Daoy (cell line): ENCODE data around the gene ADCY1. TPM values are rescaled to one million over a fixed set of nuclear protein-coding genes. Genes with fewer than 3 reads are reported as not detected.
"Not testable (repeated sequence)": the region's sequence is repeated elsewhere in the genome, so short reads cannot be mapped to it uniquely, and the experiment has no call there.

ENCODE experiments used
- DNase-seq: peaks from one replicate; pipeline ENCODE4 v3.0.0-alpha.2; 2015; ENCODE audit warnings: low read depth
- total RNA-seq: library from RNA; depleted of rRNA; stranded (reverse); fragments of >200 nt; shearing (Covaris generic); gene quantifications from 2 replicates; pipeline ENCODE4 v1.2.3, GENCODE V29; 2014

Gene ADCY1
- total RNA-seq, 1 experiment from 2014 or later, result 0.34 TPM

- no peak for DNase-seq
These were observed 136.3 kb downstream of the ADCY1 start for GRCh38 chr7:45710271-45711160.

- no peak for DNase-seq
These were observed 137.0 kb downstream of the ADCY1 start for GRCh38 chr7:45711161-45711490.

- no peak for DNase-seq
These were observed 138.0 kb downstream of the ADCY1 start for GRCh38 chr7:45712057-45712689.

GRCh38 chr7:45712872-45713668, 138.9 kb downstream of the ADCY1 start:
- DNase-seq, result no peak

GRCh38 chr7:45713669-45714520, 139.7 kb downstream of the ADCY1 start:
- DNase-seq, result no peak

- no peak for DNase-seq
These were observed 140.3 kb downstream of the ADCY1 start for GRCh38 chr7:45714521-45714820.

- no peak for DNase-seq
These were observed 141.5 kb downstream of the ADCY1 start for GRCh38 chr7:45715471-45716352.

- no peak for DNase-seq
These were observed 142.4 kb downstream of the ADCY1 start for GRCh38 chr7:45716380-45717203.

- DNase-seq, result no peak
These were observed 143.5 kb downstream of the ADCY1 start for GRCh38 chr7:45717537-45718235.

GRCh38 chr7:45718464-45719330, 144.5 kb downstream of the ADCY1 start:
- DNase-seq, result no peak

GRCh38 chr7:45720989-45721388, 146.8 kb downstream of the ADCY1 start:
- no peak for DNase-seq

GRCh38 chr7:45721686-45722598, 147.8 kb downstream of the ADCY1 start:
- no peak for DNase-seq

- not testable (repeated sequence) for DNase-seq
These were observed 151.1 kb downstream of the ADCY1 start for GRCh38 chr7:45725231-45725630.

GRCh38 chr7:45726883-45727282, 152.7 kb downstream of the ADCY1 start:
- no peak for DNase-seq

GRCh38 chr7:45731692-45732443, 157.7 kb downstream of the ADCY1 start:
- DNase-seq, result peak; percentile 57

- not testable (repeated sequence) for DNase-seq
These were observed 164.8 kb downstream of the ADCY1 start for GRCh38 chr7:45738920-45739319.
